HG03095 (cell line): Measurements from ENCODE around the gene ABCG1.

Experiments used
- ATAC-seq: cut with Tn5 transposase; IDR thresholded peaks from one replicate; pipeline ENCODE4 v1.9.1; 2021; ENCODE audit warnings: moderate library complexity; ENCODE audit not compliant: unreplicated experiment

The ABCG1 gene

GRCh38 chr21:42214081-42214750, 4.7 kb upstream of the ABCG1 start:
- no peak for ATAC-seq

- no peak for ATAC-seq
Measured at GRCh38 chr21:42214921-42215320, 4.0 kb upstream of the ABCG1 start.

- no peak for ATAC-seq
Measured at GRCh38 chr21:42215942-42216725, 2.8 kb upstream of the ABCG1 start.

GRCh38 chr21:42216726-42217572, 2.0 kb upstream of the ABCG1 start:
- no peak for ATAC-seq

- no peak for ATAC-seq
Measured at GRCh38 chr21:42219606-42220137, 732 bp downstream of the ABCG1 start.

GRCh38 chr21:42220138-42220701, 1.3 kb downstream of the ABCG1 start:
- no peak for ATAC-seq

GRCh38 chr21:42221581-42222345, 2.8 kb downstream of the ABCG1 start:
- ATAC-seq, result no peak

GRCh38 chr21:42222386-42222785, 3.4 kb downstream of the ABCG1 start:
- ATAC-seq, result no peak

GRCh38 chr21:42222821-42223390, 4.0 kb downstream of the ABCG1 start:
- no peak for ATAC-seq

GRCh38 chr21:42223826-42224575, 5.1 kb downstream of the ABCG1 start:
- ATAC-seq, result no peak

GRCh38 chr21:42225042-42225441, 6.1 kb downstream of the ABCG1 start:
- ATAC-seq, result no peak

- ATAC-seq, result no peak
Measured at GRCh38 chr21:42225571-42226155, 6.7 kb downstream of the ABCG1 start.

- no peak for ATAC-seq
Measured at GRCh38 chr21:42226626-42227025, 7.7 kb downstream of the ABCG1 start.

GRCh38 chr21:42227909-42228708, 9.2 kb downstream of the ABCG1 start:
- ATAC-seq, result peak; percentile 92

GRCh38 chr21:42228709-42229220, 9.8 kb downstream of the ABCG1 start:
- ATAC-seq, result no peak

GRCh38 chr21:42229676-42230075, 10.7 kb downstream of the ABCG1 start:
- ATAC-seq, result no peak

GRCh38 chr21:42230178-42230577, 11.2 kb downstream of the ABCG1 start:
- ATAC-seq, result no peak

GRCh38 chr21:42230636-42231035, 11.7 kb downstream of the ABCG1 start:
- no peak for ATAC-seq
